Mesenchymal stem cell (in vitro differentiated cells and primary cell): ENCODE results near the gene IGFBP4.

Experiments used
- DNase-seq: peaks from one replicate; pipeline ENCODE4 v3.0.0-alpha.2; 2013
- H2AFZ ChIP-seq: one replicate; pipeline ENCODE4 v1.6.1; 2013; ENCODE audit warnings: low read depth, mild to moderate bottlenecking, control low read depth, inconsistent platforms, low read length, moderate library complexity
- H2AK5ac ChIP-seq: 2 replicates; pipeline ENCODE4 v1.6.1; 2013; ENCODE audit warnings: low read length, moderate library complexity, mild to moderate bottlenecking, inconsistent platforms; ENCODE audit not compliant: severe bottlenecking
- H2BK120ac ChIP-seq: one replicate; pipeline ENCODE4 v1.6.1; 2013; ENCODE audit warnings: low read depth, mild to moderate bottlenecking, inconsistent platforms, low read length, moderate library complexity
- H2BK12ac ChIP-seq, 2 experiments: one replicate each; pipeline ENCODE4 v1.6.1; 2013; ENCODE audit warnings: inconsistent platforms in 2 of 2, low read length in 2 of 2, mild to moderate bottlenecking in 2 of 2, moderate library complexity in 2 of 2, control low read depth in 1 of 2
- H2BK15ac ChIP-seq: one replicate; pipeline ENCODE4 v1.6.1; 2013; ENCODE audit warnings: mild to moderate bottlenecking, low read depth, inconsistent platforms; ENCODE audit not compliant: poor library complexity, severe bottlenecking
- H2BK5ac ChIP-seq: 2 replicates; pipeline ENCODE4 v1.6.1; 2013; ENCODE audit warnings: low read depth, mild to moderate bottlenecking, low read length, control low read depth, inconsistent platforms; ENCODE audit not compliant: poor library complexity, severe bottlenecking
- H3K14ac ChIP-seq, 2 experiments: one replicate each; pipeline ENCODE4 v1.6.1; 2013; ENCODE audit warnings: inconsistent platforms in 2 of 2, low read length in 2 of 2, control low read depth in 1 of 2, mild to moderate bottlenecking in 1 of 2, moderate library complexity in 1 of 2
- H3K18ac ChIP-seq, 2 experiments: one replicate each; pipeline ENCODE4 v1.6.1; 2013; ENCODE audit warnings: inconsistent platforms in 2 of 2, low read length in 2 of 2, control low read depth in 1 of 2, low read depth in 1 of 2, mild to moderate bottlenecking in 1 of 2
- H3K23ac ChIP-seq, 2 experiments: one replicate each; pipeline ENCODE4 v1.6.1; 2013; ENCODE audit warnings: inconsistent platforms in 2 of 2, low read length in 2 of 2, mild to moderate bottlenecking in 2 of 2, moderate library complexity in 2 of 2, control low read depth in 1 of 2
- H3K27ac ChIP-seq: 2 replicates; pipeline ENCODE4 v1.5.1; 2013; ENCODE audit warnings: mild to moderate bottlenecking, moderate library complexity, low read length, control low read depth, inconsistent platforms; ENCODE audit not compliant: poor library complexity, severe bottlenecking
- H3K27me3 ChIP-seq, 2 experiments: 2 replicates each; pipeline versions ENCODE4 v1.6.1 to v1.7.0; 2013; ENCODE audit warnings: low read length in 2 of 2, mild to moderate bottlenecking in 2 of 2, moderate library complexity in 2 of 2, control low read depth in 1 of 2, inconsistent platforms in 1 of 2; ENCODE audit not compliant: control insufficient read depth in 1 of 2, insufficient read depth in 1 of 2
- H3K36me3 ChIP-seq, 2 experiments: 2 replicates each; pipeline versions ENCODE4 v1.6.1 to v1.7.0; 2013; ENCODE audit warnings: low read length in 2 of 2, control low read depth in 1 of 2, inconsistent platforms in 1 of 2, low read depth in 1 of 2, mild to moderate bottlenecking in 1 of 2; ENCODE audit not compliant: insufficient read depth in 2 of 2, control insufficient read depth in 1 of 2
- H3K4ac ChIP-seq, 2 experiments: one replicate each; pipeline ENCODE4 v1.6.1; 2013; ENCODE audit warnings: inconsistent platforms in 2 of 2, low read length in 2 of 2, mild to moderate bottlenecking in 2 of 2, moderate library complexity in 2 of 2, control low read depth in 1 of 2, low read depth in 1 of 2
- H3K4me1 ChIP-seq: 2 replicates; pipeline ENCODE4 v1.6.1; 2013; ENCODE audit warnings: low read depth, low read length, control low read depth; ENCODE audit not compliant: control insufficient read depth, insufficient read depth
- H3K4me2 ChIP-seq: 2 replicates; pipeline ENCODE4 v1.6.1; 2013; ENCODE audit warnings: low read length, mild to moderate bottlenecking, inconsistent platforms; ENCODE audit not compliant: poor library complexity, severe bottlenecking
- H3K4me3 ChIP-seq, 2 experiments: 2 replicates each; pipeline versions ENCODE4 v1.5.1 to v1.7.0; 2013; ENCODE audit warnings: low read length in 2 of 2, mild to moderate bottlenecking in 2 of 2, control low read depth in 1 of 2, low read depth in 1 of 2; ENCODE audit not compliant: insufficient read depth in 1 of 2
- H3K79me1 ChIP-seq: replicated peaks from 2 replicates; pipeline ENCODE4 v1.6.1; 2013; ENCODE audit warnings: mild to moderate bottlenecking, control low read depth, low read length, inconsistent platforms; ENCODE audit not compliant: poor library complexity, severe bottlenecking
- H3K9ac ChIP-seq: 2 replicates; pipeline ENCODE4 v1.7.0; 2013; ENCODE audit warnings: mild to moderate bottlenecking, low read length, moderate library complexity
- H3K9me3 ChIP-seq: 2 replicates; pipeline ENCODE4 v1.7.0; 2013; ENCODE audit warnings: mild to moderate bottlenecking, low read length; ENCODE audit not compliant: control insufficient read depth
- H4K8ac ChIP-seq: one replicate; pipeline ENCODE4 v1.6.1; 2013; ENCODE audit warnings: inconsistent platforms, mild to moderate bottlenecking, low read length, moderate library complexity
- H4K91ac ChIP-seq: one replicate; pipeline ENCODE4 v1.6.1; 2013; ENCODE audit warnings: mild to moderate bottlenecking, low read length, inconsistent platforms
- WGBS: methylation state at CpG from one replicate; pipeline ENCODE4 v1.1.7; 2013; ENCODE audit warnings: mixed read lengths; 5-methylcytosine and 5-hydroxymethylcytosine counted together

IGFBP4 gene

GRCh38 chr17:40470932-40471828 is 27.9 kb downstream of the IGFBP4 start:
- Histone ChIP-seq H3K4me1 (peaks cover 17% of the 10 kb centered on the region), H4K91ac (peak overlapping the region; percentile 65), H3K79me1 (no peaks in the 10 kb centered on the region), H2BK12ac (peak overlapping the region; percentile 23 to 76), H3K4ac (peak overlapping the region in 1 of 2 experiments; percentile 41), H2AK5ac (no peak overlapping the region), H3K14ac (peak overlapping the region in 1 of 2 experiments; percentile 27), H3K27me3 (no peaks in the 10 kb centered on the region), H3K4me2 (no peak overlapping the region), H3K36me3 (no peaks in the 10 kb centered on the region), H3K23ac (no peak overlapping the region), H2AFZ (no peak overlapping the region), H3K18ac (peak overlapping the region; percentile 34 to 79), H2BK120ac (peak overlapping the region; percentile 39), H3K9ac (peak overlapping the region; percentile 54), H2BK5ac (no peak overlapping the region), H4K8ac (peak overlapping the region; percentile 79), H3K9me3 (no peaks in the 10 kb centered on the region), H3K27ac (peak overlapping the region; percentile 53), H2BK15ac (peak overlapping the region; percentile 21), H3K4me3 (no peak overlapping the region)
- WGBS, result 79% methylated on average over 15 of the region's 17 CpGs
- DNase-seq, result peak; percentile 60

- Histone ChIP-seq H3K14ac (peak overlapping the region in 1 of 2 experiments; percentile 67), H2BK12ac (no peak overlapping the region), H3K4me2 (no peak overlapping the region), H4K91ac (no peak overlapping the region), H4K8ac (peak overlapping the region; percentile 27), H2BK120ac (no peak overlapping the region), H2AK5ac (no peak overlapping the region), H3K36me3 (no peaks in the 10 kb centered on the region), H2AFZ (peak overlapping the region; percentile 18), H3K4ac (no peak overlapping the region), H3K9ac (peak overlapping the region; percentile 54), H3K4me1 (peaks cover 19% of the 10 kb centered on the region), H3K9me3 (no peaks in the 10 kb centered on the region), H2BK15ac (no peak overlapping the region), H3K27me3 (no peaks in the 10 kb centered on the region), H3K23ac (no peak overlapping the region), H3K27ac (no peak overlapping the region), H3K18ac (no peak overlapping the region), H3K79me1 (no peaks in the 10 kb centered on the region), H2BK5ac (no peak overlapping the region), H3K4me3 (no peak overlapping the region)
- DNase-seq, result peak; percentile 43
- WGBS, result 88% methylated on average over 4 of the region's 6 CpGs
Observed at GRCh38 chr17:40471846-40472732, 28.8 kb downstream of the IGFBP4 start.

- H3K18ac ChIP-seq, result no peak overlapping the region
- H3K4me3 ChIP-seq, result no peak overlapping the region
- H3K36me3 ChIP-seq, result no peaks in the 10 kb centered on the region
- H4K91ac ChIP-seq, result no peak overlapping the region
- no peak for DNase-seq
- no peak overlapping the region for H2BK15ac ChIP-seq
- no peak overlapping the region for H3K27ac ChIP-seq
- H4K8ac ChIP-seq, result no peak overlapping the region
- no peak overlapping the region for H2BK5ac ChIP-seq
- no peak overlapping the region for H3K4ac ChIP-seq
- no peaks in the 10 kb centered on the region for H3K9me3 ChIP-seq
- no peaks in the 10 kb centered on the region for H3K27me3 ChIP-seq
- H2BK12ac ChIP-seq, result peak overlapping the region in 1 of 2 experiments; percentile 29
- H2AK5ac ChIP-seq, result no peak overlapping the region
- H3K4me2 ChIP-seq, result no peak overlapping the region
- H3K9ac ChIP-seq, result no peak overlapping the region
- no peak overlapping the region for H2AFZ ChIP-seq
- H3K4me1 ChIP-seq, result peaks cover 19% of the 10 kb centered on the region
- no peak overlapping the region for H3K23ac ChIP-seq
- no peak overlapping the region for H3K14ac ChIP-seq
- no peaks in the 10 kb centered on the region for H3K79me1 ChIP-seq
- H2BK120ac ChIP-seq, result no peak overlapping the region
- over 99% methylated on average over 3 of the region's 3 CpGs for WGBS
Observed at GRCh38 chr17:40472733-40473452, 29.6 kb downstream of the IGFBP4 start.
